Spleen (tissue), 7 donors: ENCODE measurements around the gene SH3BGRL3.
A peak's percentile ranks its signal among the peaks of the same experiment; 100 is the strongest.

Experiments used
- CTCF ChIP-seq, 11 experiments: fragments of 200-600 bp in 7 of 11; fragments of 450-650 bp in 4 of 11; sonication (generic) in 4 of 11; IDR thresholded peaks in 8 of 11; conservative IDR thresholded peaks in 3 of 11; 1 replicate in 7 of 11; 2 replicates in 4 of 11; pipeline versions ENCODE4 v1.4.0 to v1.8.0; 2016 to 2021; ENCODE audit warnings: antibody characterized with exemption in 11 of 11, inconsistent platforms in 4 of 11, mild to moderate bottlenecking in 1 of 11
- POLR2A ChIP-seq, 3 donors: fragments of 450-650 bp; IDR thresholded peaks; one replicate each; pipeline ENCODE4 v1.5.1; 2017; ENCODE audit warnings: antibody characterized with exemption in 3 of 3, mild to moderate bottlenecking in 1 of 3
- POLR2AphosphoS5 ChIP-seq, 3 donors: sonication (generic); formaldehyde crosslinking; IDR thresholded peaks; one replicate each; pipeline ENCODE4 v1.5.1; 2017; ENCODE audit warnings: antibody characterized with exemption in 3 of 3
- donor health status: DM: no; HTN: no; CAD: no; lungs with moderate emphysema.
- donor health status: DM: no; HTN: no; CAD: no.
- donor health status: DM: no; HTN: no; CAD: no.

GRCh38 chr1:26285366-26286063, 5.6 kb downstream of the SH3BGRL3 start:
- TF ChIP-seq CTCF (IDR thresholded peaks at IDR 0.05 in 8 of 11, conservative IDR thresholded peaks at IDR 0.05 in 3 of 11): peak in 5 of 11 experiments; percentile 10 to 53 (median 22)
- no peak for TF ChIP-seq POLR2A (IDR thresholded peaks at IDR 0.05)
- TF ChIP-seq POLR2AphosphoS5 (IDR thresholded peaks at IDR 0.05): peak; percentile 18 to 32 (median 30)
